SK-N-SH (cell line): ENCODE results near the gene KCNG3. TPM values are rescaled to one million over a fixed set of nuclear protein-coding genes. Genes with fewer than 3 reads are reported as not detected.

Experiments
- CTCF ChIA-PET: fragments of 300-600, 350-600 bp; formaldehyde crosslinking; extraction: SDS; loops from one replicate; lab custom pipeline; 2021; lab: Yijun Ruan, JAX
- POLR2A ChIA-PET: fragments of 350-600 bp; sonication (Branson Sonifier 250); formaldehyde crosslinking; extraction: SDS; loops from one replicate; lab custom pipeline; 2020; ENCODE audit warnings: antibody characterized with exemption, inconsistent platforms; lab: Yijun Ruan, JAX
- DNase-seq: peaks from one replicate; pipeline ENCODE4 v3.0.0; 2012
- H2AFZ ChIP-seq: fragments of 200-600 bp; sonication (generic); 2 replicates; pipeline ENCODE4 v1.8.1; 2016; ENCODE audit warnings: antibody characterized with exemption, mild to moderate bottlenecking, low read depth
- H3F3A ChIP-seq: fragments of 200-600 bp; sonication (generic); replicated peaks from 2 replicates; pipeline ENCODE3; 2016; ENCODE audit warnings: antibody characterized with exemption, mild to moderate bottlenecking; ENCODE audit not compliant: insufficient read depth
- H3K27ac ChIP-seq, 2 experiments: fragments of 200-500 bp in 1 of 2; fragments of 200-600 bp in 1 of 2; sonication (Bioruptor generic) in 1 of 2; sonication (generic), shearing (Covaris generic) in 1 of 2; 2 replicates each; pipeline versions ENCODE4 v1.5.1 to v1.6.1; 2014 to 2016; ENCODE audit warnings: low read depth in 2 of 2, inconsistent platforms in 1 of 2, low read length in 1 of 2, mild to moderate bottlenecking in 1 of 2, mixed read lengths in 1 of 2
- H3K27me3 ChIP-seq: fragments of 200-600 bp; sonication (generic), shearing (Covaris generic); 2 replicates; pipeline ENCODE4 v1.6.1; 2016; ENCODE audit warnings: mixed run types; ENCODE audit not compliant: insufficient read depth
- H3K36me3 ChIP-seq, 2 experiments: fragments of 200-500 bp in 1 of 2; fragments of 200-600 bp in 1 of 2; sonication (Bioruptor generic) in 1 of 2; sonication (generic) in 1 of 2; replicated peaks in 1 of 2; 2 replicates each; pipeline versions ENCODE3 to v1.5.1; 2014 to 2016; ENCODE audit warnings: low read length in 1 of 2, mild to moderate bottlenecking in 1 of 2; ENCODE audit not compliant: insufficient read depth in 2 of 2, control insufficient read depth in 1 of 2
- H3K4me1 ChIP-seq, 2 experiments: fragments of 200-500 bp in 1 of 2; fragments of 200-600 bp in 1 of 2; sonication (Bioruptor generic) in 1 of 2; sonication (generic), shearing (Covaris generic) in 1 of 2; 2 replicates each; pipeline versions ENCODE4 v1.5.1 to v1.6.1; 2014 to 2016; ENCODE audit warnings: low read depth in 1 of 2, low read length in 1 of 2, mixed run types in 1 of 2; ENCODE audit not compliant: insufficient read depth in 2 of 2, control insufficient read depth in 1 of 2
- H3K4me2 ChIP-seq: fragments of 200-600 bp; sonication (generic), shearing (Covaris generic); 2 replicates; pipeline ENCODE4 v1.6.1; 2017; ENCODE audit warnings: mixed run types
- H3K4me3 ChIP-seq, 2 experiments: fragments of 200-500 bp in 1 of 2; fragments of 200-600 bp in 1 of 2; sonication (Bioruptor generic) in 1 of 2; sonication (generic), shearing (Covaris generic) in 1 of 2; 2 replicates each; pipeline versions ENCODE4 v1.5.1 to v1.8.1; 2014 to 2016; ENCODE audit warnings: low read depth in 2 of 2, inconsistent platforms in 1 of 2, low read length in 1 of 2, mild to moderate bottlenecking in 1 of 2, mixed read lengths in 1 of 2, moderate library complexity in 1 of 2
- H3K79me2 ChIP-seq: fragments of 200-600 bp; sonication (generic); 2 replicates; pipeline ENCODE4 v1.8.1; 2017; ENCODE audit warnings: mild to moderate bottlenecking; ENCODE audit not compliant: insufficient read depth
- H3K9ac ChIP-seq: fragments of 200-600 bp; sonication (generic); 2 replicates; pipeline ENCODE4 v1.6.1; 2017; ENCODE audit warnings: mixed run types
- H3K9me2 ChIP-seq: fragments of 200-600 bp; sonication (generic); 2 replicates; pipeline ENCODE4 v1.6.1; 2017; ENCODE audit warnings: mixed run types
- H3K9me3 ChIP-seq: fragments of 200-600 bp; sonication (generic); 2 replicates; pipeline ENCODE4 v1.6.1; 2017; ENCODE audit warnings: mixed run types, mild to moderate bottlenecking, moderate library complexity
- H4K20me1 ChIP-seq: fragments of 200-600 bp; sonication (generic); 2 replicates; pipeline ENCODE4 v1.6.1; 2017; ENCODE audit warnings: mild to moderate bottlenecking, mixed run types; ENCODE audit not compliant: insufficient read depth
- CHD2 ChIP-seq: fragments of 150-350 bp; IDR thresholded peaks from 2 replicates; pipeline ENCODE4 v1.6.1; 2018; ENCODE audit warnings: low read length; ENCODE audit not compliant: partially characterized antibody
- CTCF ChIP-seq: fragments of 200-600 bp; sonication (generic); IDR thresholded peaks from 2 replicates; pipeline ENCODE4 v1.6.1; 2017; ENCODE audit warnings: antibody characterized with exemption, mild to moderate bottlenecking, moderate library complexity
- ELF1 ChIP-seq: IDR thresholded peaks from 2 replicates; pipeline ENCODE4 v1.4.0; 2012
- EP300 ChIP-seq, 2 experiments: IDR thresholded peaks; 2 replicates each; pipeline versions ENCODE4 v1.4.0 to v1.6.1; 2012; ENCODE audit warnings: borderline replicate concordance in 1 of 2, low read depth in 1 of 2, low read length in 1 of 2
- EZH2phosphoT487 ChIP-seq: fragments of 200-600 bp; sonication (generic); IDR thresholded peaks from 2 replicates; pipeline ENCODE4 v1.6.1; 2017; ENCODE audit warnings: low read depth, mixed run types, mild to moderate bottlenecking, antibody characterized with exemption, moderate library complexity, borderline replicate concordance
- FOXM1 ChIP-seq: IDR thresholded peaks from 2 replicates; pipeline ENCODE4 v1.4.0; 2012; ENCODE audit warnings: low read depth, mild to moderate bottlenecking
- GABPA ChIP-seq: IDR thresholded peaks from 2 replicates; pipeline ENCODE4 v1.4.0; 2012; ENCODE audit warnings: low read depth, mild to moderate bottlenecking
- IRF3 ChIP-seq: fragments of 150-350 bp; IDR thresholded peaks from 2 replicates; pipeline ENCODE4 v1.6.1; 2016; ENCODE audit warnings: mild to moderate bottlenecking, low read depth, low read length
- NFIC ChIP-seq: IDR thresholded peaks from 2 replicates; pipeline ENCODE4 v1.4.0; 2012; ENCODE audit warnings: borderline replicate concordance
- POLR2AphosphoS5 ChIP-seq: IDR thresholded peaks from 2 replicates; pipeline ENCODE4 v1.6.1; 2012; ENCODE audit warnings: low read depth, low read length
- RAD21 ChIP-seq: IDR thresholded peaks from 2 replicates; pipeline ENCODE4 v1.6.1; 2012; ENCODE audit warnings: mild to moderate bottlenecking, low read length
- RFX5 ChIP-seq: IDR thresholded peaks from 2 replicates; pipeline ENCODE4 v1.6.1; 2012; ENCODE audit warnings: mild to moderate bottlenecking, improper control_type of control experiment, low read length
- SIN3A ChIP-seq: IDR thresholded peaks from 2 replicates; pipeline ENCODE4 v1.6.1; 2012; ENCODE audit warnings: low read depth, mild to moderate bottlenecking, low read length, moderate library complexity, borderline replicate concordance
- TCF12 ChIP-seq: IDR thresholded peaks from 2 replicates; pipeline ENCODE4 v1.4.0; 2012
- TEAD4 ChIP-seq: IDR thresholded peaks from 2 replicates; pipeline ENCODE4 v1.4.0; 2012; ENCODE audit warnings: mild to moderate bottlenecking, borderline replicate concordance; ENCODE audit not compliant: insufficient read depth
- USF2 ChIP-seq: fragments of 150-350 bp; IDR thresholded peaks from 2 replicates; pipeline ENCODE4 v1.6.1; 2017; ENCODE audit warnings: antibody characterized with exemption, low read length, low read depth, borderline replicate concordance
- polyA plus RNA-seq, 3 experiments: library from polyadenylated mRNA; depleted of rRNA; stranded (reverse); fragments of >200 nt; gene quantifications; 2 replicates each; pipeline ENCODE4 v1.2.3, GENCODE V29; 2012

Gene KCNG3
- polyA plus RNA-seq, 1 of the 3 experiments (the other 2 are of a cell fraction) = 0.03 TPM

GRCh38 chr2:42446503-42447271 is 47.1 kb downstream of the KCNG3 start:
- H3K4me1 ChIP-seq = no peaks in the 10 kb centered on the region
- H3K9me2 ChIP-seq = no peaks in the 10 kb centered on the region
- DNase-seq = no peak
- TF ChIP-seq RAD21 (no peak), RFX5 (no peak), POLR2AphosphoS5 (no peak), SIN3A (no peak), ELF1 (no peak), EZH2phosphoT487 (no peak), FOXM1 (no peak), TEAD4 (no peak), EP300 (IDR thresholded peaks at IDR 0.05; ENCODE audit: borderline replicate concordance in 1 of 2, low read depth in 1 of 2, low read length in 1 of 2) (no peak), CTCF (no peak), USF2 (no peak), IRF3 (no peak), GABPA (no peak), CHD2 (no peak), TCF12 (no peak), NFIC (no peak)
- ChIA-PET CTCF (interaction anchor here (0.6 to 1.0 kb wide), 2 partner anchors 34 to 35 kb away, joined by 3 read pairs; no protein-coding TSS in a partner anchor), POLR2A (interaction anchor here (0.7 to 0.9 kb wide), 2 partner anchors 20 to 75 kb away, joined by 4 to 5 read pairs; no protein-coding TSS in a partner anchor)
- H4K20me1 ChIP-seq = no peaks in the 10 kb centered on the region
- H2AFZ ChIP-seq = no peak overlapping the region
- H3K4me3 ChIP-seq = no peak overlapping the region
- H3K27me3 ChIP-seq = no peaks in the 10 kb centered on the region
- no peak overlapping the region for H3K9ac ChIP-seq
- H3K9me3 ChIP-seq = no peaks in the 10 kb centered on the region
- no peaks in the 10 kb centered on the region for H3K36me3 ChIP-seq
- no peak overlapping the region for H3K4me2 ChIP-seq
- no peaks in the 10 kb centered on the region for H3K79me2 ChIP-seq
- H3F3A ChIP-seq = peaks cover 3% of the 10 kb centered on the region
- no peak overlapping the region for H3K27ac ChIP-seq
